ENCODE measurements around the gene ATXN2. TPM values are rescaled to one million over a fixed set of nuclear protein-coding genes. Genes with fewer than 3 reads are reported as not detected.
"Not testable (repeated sequence)": the region's sequence is repeated elsewhere in the genome, so short reads cannot be mapped to it uniquely, and the experiment has no call there.

ATXN2 gene
- total RNA-seq, 1 experiment from 2014 or later, result 38.2 TPM

DNA sequence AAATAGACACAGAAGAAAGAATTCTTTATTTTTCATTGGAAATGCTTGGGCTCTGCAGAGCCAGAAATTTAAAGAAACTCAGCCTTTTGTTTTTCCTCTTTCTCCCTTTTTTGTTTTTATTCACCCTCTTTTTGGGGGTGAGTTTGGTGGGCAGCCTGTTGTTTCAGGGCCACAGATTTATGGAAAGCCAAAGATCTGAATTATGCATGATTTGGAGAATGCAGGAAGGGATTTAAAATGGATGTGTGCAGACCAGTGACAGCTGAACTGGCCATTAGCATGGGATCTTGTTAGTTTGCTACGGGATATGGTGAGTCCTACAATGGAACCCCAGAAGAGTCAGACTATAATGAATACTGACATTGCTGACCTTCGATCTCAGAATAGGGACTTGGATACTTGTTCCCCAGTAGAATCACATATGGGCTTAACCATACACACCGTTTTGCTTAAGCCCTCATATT lies 7.7 kb upstream of the ATXN2 start:
- Histone ChIP-seq H3K36me3 (no peaks in the 10 kb centered on the region), H3K27me3 (no peaks in the 10 kb centered on the region), H3K27ac (peak overlapping the region; percentile 73), H3K9me3 (replicated peaks) (no peaks in the 10 kb centered on the region), H3K4me1 (peaks cover 18% of the 10 kb centered on the region), H3K4me3 (peak overlapping the region; percentile 22)
- DNase-seq, result peak; percentile 7 to 41

DNA sequence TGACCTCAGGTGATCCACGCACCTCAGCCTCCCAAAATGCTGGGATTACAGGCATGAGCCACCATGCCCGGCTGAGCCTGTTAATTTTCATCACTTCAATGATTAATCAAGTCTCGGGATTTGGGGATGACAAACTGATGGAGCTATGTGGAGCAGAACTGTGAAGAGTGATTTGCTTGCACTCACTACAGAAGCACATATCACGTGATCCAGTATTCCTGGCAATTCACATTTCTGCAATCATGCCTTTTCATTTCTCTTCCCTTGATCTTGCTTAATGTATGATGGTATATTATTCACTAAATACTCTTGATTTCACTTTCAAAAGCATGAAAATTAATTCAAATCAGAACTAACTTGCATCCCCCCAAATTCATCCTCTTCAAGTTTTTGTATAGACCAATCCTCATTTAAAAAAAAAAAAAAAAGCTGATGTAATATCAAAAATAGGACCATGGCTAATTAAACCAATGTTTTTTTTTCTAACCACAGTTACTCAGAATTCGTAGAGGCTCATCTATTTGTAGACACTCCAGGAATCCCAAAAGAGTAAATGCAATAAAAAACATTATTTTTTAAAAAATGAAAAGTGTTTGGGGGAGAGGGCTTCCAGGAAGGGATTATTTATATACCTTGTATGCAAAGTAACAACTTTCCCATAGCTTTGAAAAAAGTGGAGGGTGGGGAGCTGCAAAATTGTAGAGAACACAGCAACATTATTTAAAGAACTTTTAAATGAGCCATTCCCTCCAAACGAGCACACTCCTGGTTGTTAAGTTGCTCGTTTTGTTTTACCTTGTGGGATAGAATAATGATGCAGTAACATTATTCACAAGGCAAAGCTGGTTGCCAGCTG lies 7.0 kb upstream of the ATXN2 start:
- Histone ChIP-seq H3K4me1 (peaks cover 18% of the 10 kb centered on the region), H3K4me3 (peak overlapping the region; percentile 22), H3K9me3 (replicated peaks) (no peaks in the 10 kb centered on the region), H3K36me3 (no peaks in the 10 kb centered on the region), H3K27ac (peak overlapping the region; percentile 73), H3K27me3 (no peaks in the 10 kb centered on the region)
- no peak for DNase-seq

DNA sequence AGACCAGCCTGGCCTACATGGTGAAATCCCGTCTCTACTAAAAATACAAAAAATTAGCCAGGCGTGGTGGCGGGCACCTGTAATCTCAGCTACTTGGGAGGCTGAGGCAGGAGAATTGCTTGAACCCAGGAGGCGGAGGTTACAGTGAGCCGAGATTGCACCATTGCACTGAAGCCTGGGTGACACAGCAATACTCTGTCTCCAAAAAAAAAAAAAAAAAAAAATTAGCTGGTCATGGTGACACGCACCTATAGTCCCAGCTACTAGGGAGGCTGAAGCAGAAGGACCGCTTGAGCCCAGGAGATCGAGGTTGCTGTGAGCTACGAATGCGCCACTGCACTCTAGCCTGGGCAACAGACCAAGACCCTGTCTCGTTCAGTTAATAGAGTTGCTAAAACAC lies 3.7 kb upstream of the ATXN2 start:
- not testable (repeated sequence) for H3K27me3 ChIP-seq; H3K36me3 ChIP-seq; H3K9me3 ChIP-seq (replicated peaks); DNase-seq; H3K27ac ChIP-seq; H3K4me3 ChIP-seq
- peaks cover 18% of the 10 kb centered on the region for H3K4me1 ChIP-seq

DNA sequence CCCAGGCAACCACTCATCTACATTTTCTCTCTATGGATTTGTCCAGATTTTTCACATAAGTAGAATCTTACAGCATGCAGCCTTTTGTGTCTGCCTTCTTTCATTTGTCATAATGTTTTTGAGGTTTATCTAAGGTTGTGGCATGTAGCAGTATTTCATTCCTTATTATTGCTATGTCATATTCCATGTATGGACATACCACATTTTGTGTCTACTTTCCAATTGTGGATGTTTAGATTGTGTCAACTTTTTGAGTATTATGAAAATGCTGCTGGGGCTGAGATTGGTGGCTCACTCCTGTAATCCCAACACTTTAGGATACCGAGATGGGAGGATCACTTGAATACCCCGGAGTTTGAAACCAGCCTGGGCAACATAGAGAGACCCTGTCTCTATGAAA lies 3.2 kb upstream of the ATXN2 start:
- DNase-seq, result no peak
- Histone ChIP-seq H3K4me3 (no peak overlapping the region), H3K4me1 (peaks cover 16% of the 10 kb centered on the region), H3K9me3 (replicated peaks) (no peaks in the 10 kb centered on the region), H3K36me3 (no peaks in the 10 kb centered on the region), H3K27me3 (no peaks in the 10 kb centered on the region), H3K27ac (no peak overlapping the region)

DNA sequence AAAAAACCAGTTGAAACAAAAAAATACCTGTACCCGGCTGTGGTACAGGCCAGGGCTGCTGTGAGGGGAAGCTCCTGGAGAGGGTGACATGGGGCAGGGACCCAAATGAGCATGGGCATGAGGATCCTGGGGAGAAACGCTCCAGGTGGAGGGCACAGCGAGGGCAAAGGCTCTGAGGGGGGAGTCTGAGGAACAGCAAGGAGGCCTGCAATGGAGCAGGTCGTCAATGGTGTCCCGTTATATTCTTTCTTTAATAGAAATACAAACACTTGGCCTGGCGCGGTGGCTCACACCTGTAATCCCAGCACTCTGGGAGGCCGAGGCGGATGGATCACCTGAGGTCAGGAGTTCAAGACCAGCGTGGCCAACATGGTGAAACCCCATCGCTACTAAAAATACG lies 1.9 kb upstream of the ATXN2 start:
- H3K36me3 ChIP-seq; H3K4me3 ChIP-seq; H3K27me3 ChIP-seq; DNase-seq; H3K4me1 ChIP-seq; H3K9me3 ChIP-seq (replicated peaks); H3K27ac ChIP-seq: not testable (repeated sequence)

DNA sequence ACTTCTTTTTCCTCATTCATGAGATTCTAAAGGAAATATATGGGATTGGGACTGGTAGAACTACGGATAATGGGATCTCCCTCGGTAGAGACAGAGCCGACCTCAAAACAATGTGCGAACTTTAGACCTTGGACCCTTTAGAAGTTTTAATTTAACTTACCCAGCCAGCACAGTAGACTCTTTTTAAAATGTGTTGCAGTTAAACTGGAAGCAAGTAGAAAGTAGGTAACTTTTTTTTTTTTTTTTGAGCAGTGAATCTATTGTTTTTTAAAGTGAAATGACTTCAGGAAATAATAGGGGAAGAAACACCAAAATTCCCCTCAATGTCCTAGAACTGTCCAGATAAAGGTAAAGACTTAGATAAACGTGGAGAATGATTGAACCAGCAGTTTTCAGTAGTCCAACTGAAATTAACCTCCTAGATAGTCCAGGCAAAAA lies 1.1 kb upstream of the ATXN2 start:
- peak overlapping the region; percentile 96 for H3K4me3 ChIP-seq

DNA sequence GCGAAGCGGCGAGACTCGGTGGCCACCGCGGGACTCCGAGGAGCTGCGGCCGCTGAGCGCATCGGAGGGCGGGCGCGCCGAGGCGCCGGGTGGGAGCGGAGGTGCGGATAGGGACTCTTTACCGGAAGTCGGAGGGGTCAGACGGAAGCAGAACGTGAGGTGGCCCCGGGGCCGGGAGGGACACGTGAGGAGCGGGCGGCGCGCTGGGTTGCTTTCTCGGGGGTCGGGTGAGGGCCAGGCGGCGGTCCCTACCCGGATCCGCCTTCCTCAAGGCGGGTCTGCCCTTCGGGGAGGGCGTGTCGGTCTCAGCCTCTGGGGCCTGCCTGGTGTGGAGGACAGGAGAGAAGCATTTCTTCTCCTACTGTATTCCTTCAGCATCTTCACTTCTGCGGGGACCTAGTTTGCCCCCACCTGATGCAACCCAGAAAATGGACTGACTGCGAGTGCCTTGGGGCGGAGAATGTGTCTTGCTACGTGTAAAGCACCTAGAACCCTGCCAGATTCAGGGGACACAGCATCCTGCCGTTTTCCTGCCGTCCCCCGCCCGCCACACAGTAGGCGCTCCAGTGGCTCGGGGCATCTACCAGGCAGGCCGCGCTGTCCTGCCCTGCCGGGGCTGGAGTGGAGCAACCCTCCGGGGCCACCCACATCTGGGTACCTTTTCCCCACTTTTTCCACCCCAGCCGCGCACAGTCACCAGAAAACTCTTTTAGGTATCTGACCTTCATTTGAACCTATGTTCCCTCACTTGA lies 514 bp upstream of the ATXN2 start:
- Histone ChIP-seq H3K4me3 (peak overlapping the region; percentile 96), H3K9me3 (replicated peaks) (no peaks in the 10 kb centered on the region), H3K27me3 (no peaks in the 10 kb centered on the region), H3K36me3 (0 out of 2 replicates have a peak, but pooled peaks cover 1% of the 10 kb centered on the region), H3K4me1 (no peaks in the 10 kb centered on the region), H3K27ac (peak overlapping the region; percentile 91)
- peak; percentile 93 to 94 for DNase-seq

More for the DNA sequence above, 1.1 kb upstream of the ATXN2 start:
- Histone ChIP-seq H3K9me3 (replicated peaks) (no peaks in the 10 kb centered on the region), H3K27ac (peak overlapping the region; percentile 91), H3K4me1 (no peaks in the 10 kb centered on the region), H3K36me3 (no peaks in the 10 kb centered on the region), H3K27me3 (no peaks in the 10 kb centered on the region)
- DNase-seq, result no peak

DNA sequence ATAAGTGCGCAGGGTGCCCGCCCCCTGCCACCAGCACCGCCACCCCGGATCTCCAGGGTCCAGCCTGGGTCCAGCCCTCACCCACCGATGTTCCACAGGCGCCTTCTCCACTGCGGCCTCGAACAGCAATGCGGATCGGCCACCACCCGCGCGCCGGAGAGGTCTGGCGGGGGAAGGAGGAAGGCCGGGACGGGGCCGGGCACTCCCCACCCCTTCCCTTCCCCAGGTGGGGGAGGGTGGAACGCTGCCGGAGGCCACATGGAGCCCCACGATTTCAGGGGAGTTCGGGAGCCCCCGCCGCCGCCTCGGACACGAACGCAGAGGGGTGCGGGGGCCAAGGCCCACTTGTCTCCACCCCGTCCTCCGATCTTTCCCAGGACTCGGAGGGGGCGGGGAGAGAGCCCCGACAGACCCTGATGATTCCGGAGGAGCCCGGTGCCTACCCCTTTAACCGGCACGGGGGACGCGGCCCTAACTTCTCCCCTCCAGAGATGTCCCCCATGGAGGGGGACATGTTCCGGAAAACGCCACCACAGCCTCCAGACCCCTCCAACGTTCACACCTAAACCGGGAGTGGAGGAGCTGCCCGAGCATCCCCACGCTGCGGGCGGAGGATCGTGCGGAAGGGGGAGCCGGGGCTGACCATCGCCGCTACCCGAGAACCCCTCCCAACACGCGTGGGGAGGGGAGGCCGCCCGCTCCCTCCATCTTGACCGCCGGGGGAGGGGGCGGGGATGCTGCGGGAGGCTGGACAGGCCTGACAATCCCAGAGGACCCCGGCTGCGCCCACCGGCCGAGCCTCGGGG lies 1.1 kb downstream of the ATXN2 start:
- Histone ChIP-seq H3K36me3 (0 out of 2 replicates have a peak, but pooled peaks cover 3% of the 10 kb centered on the region), H3K4me1 (no peaks in the 10 kb centered on the region), H3K27me3 (no peaks in the 10 kb centered on the region), H3K27ac (peak overlapping the region; percentile 29), H3K9me3 (replicated peaks) (no peaks in the 10 kb centered on the region), H3K4me3 (peak overlapping the region; percentile 96)
- DNase-seq, result peak; percentile 38 to 46

DNA sequence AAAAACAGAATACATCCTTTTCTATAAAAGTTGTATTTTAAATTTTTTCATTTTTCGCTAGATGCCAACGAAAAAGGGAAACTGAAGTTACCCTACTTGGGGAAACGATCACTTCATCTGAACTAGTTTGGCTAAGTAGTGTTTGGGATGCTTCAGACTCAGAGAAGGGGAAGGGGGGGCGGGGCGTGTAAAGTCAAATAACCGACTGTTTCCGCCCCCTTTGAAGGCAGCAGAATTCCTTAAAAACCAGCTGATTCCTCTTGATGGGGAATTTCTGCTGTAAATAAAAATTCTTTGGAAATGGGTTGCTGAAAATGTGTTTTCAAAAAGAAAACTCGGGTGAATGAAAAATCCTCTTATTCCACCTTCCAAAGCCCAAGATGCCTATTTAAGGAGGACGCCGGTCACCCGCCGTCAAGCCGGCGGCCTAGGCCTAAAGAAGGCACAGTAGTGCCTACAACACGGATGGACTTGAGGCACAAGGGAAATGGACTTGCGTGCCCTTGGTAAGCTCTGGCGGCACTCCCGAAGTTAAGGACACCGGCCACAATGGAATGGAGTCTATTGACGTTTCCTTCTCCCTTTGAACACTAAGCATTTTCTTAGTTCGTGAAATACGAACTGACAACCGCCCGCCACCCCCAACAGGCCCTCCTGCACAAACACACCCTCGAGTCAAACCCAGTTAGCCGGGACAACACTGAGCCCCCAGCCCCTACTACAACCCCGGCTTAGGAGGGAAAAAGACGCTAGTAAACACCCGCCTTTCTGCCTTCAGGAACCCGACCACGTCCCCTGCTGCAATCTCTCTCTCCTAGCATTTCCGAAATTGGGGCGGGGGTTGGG lies 1.9 kb downstream of the ATXN2 start:
- DNase-seq, result peak; percentile 61 to 74
- H3K4me3 ChIP-seq, result peak overlapping the region; percentile 96
- H3K4me1 ChIP-seq, result no peaks in the 10 kb centered on the region

DNA sequence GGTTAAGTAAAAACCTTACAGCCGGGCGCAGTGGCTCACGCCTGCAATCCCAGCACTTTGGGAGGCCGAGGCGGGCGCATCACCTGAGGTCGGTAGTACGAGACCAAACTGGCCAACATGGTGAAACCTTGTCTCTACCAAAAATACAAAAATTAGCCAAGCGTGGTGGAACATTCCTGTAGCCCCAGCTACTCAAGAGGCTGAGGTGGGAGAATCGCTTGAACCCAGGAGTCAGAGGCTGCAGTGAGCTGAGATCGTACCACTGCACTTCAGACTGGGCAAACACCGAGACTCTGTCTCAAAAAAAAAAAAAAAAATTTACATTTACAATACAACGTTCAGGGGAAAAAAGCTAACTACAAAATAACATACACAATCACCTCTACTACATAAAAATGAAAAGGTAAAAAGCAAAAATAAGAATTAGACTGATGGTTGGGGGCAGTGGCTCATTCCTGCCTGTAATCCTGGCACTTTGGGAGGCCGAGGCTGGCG lies 3.7 kb downstream of the ATXN2 start:
- H3K27ac ChIP-seq, H3K27me3 ChIP-seq: not testable (repeated sequence)

More for the DNA sequence above, 1.9 kb downstream of the ATXN2 start:
- Histone ChIP-seq H3K27me3 (no peaks in the 10 kb centered on the region), H3K9me3 (replicated peaks) (no peaks in the 10 kb centered on the region), H3K36me3 (0 out of 2 replicates have a peak, but pooled peaks cover 3% of the 10 kb centered on the region), H3K27ac (peak overlapping the region; percentile 29; the same call in 1 of the 2 replicates)

DNA sequence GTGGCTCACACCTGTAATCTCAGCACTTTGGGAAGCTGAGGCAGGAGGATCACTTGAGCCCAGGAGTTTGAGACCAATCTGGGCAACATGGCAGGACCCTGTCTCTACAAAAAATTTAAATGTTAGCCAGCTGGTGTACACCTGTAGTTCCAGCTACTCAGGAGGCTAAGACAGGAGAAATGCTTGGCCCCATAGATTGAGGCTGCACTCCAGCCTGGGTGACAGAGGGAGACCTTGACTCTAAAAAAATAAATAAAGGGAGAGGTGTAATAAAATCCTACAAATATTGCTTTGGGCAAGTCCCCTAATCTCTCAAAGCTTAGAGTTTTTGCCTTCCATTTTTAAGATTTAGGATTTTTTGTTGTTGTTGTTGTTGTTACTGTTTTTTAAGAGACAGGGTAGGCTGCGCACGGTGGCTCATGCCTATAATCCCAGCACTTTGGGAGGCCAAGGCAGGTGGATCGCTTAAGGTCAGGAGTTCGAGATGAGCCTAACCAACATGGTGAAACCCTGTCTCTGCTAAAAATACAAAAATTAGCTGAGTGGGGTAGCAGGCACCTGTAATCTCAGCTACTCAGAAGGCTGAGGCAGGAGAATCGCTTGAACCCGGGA lies 7.6 kb downstream of the ATXN2 start:
- DNase-seq, H3K27ac ChIP-seq, H3K4me3 ChIP-seq: not testable (repeated sequence)

More for the DNA sequence above, 3.7 kb downstream of the ATXN2 start:
- H3K9me3 ChIP-seq (replicated peaks); DNase-seq; H3K4me3 ChIP-seq; H3K4me1 ChIP-seq; H3K36me3 ChIP-seq: not testable (repeated sequence)

DNA sequence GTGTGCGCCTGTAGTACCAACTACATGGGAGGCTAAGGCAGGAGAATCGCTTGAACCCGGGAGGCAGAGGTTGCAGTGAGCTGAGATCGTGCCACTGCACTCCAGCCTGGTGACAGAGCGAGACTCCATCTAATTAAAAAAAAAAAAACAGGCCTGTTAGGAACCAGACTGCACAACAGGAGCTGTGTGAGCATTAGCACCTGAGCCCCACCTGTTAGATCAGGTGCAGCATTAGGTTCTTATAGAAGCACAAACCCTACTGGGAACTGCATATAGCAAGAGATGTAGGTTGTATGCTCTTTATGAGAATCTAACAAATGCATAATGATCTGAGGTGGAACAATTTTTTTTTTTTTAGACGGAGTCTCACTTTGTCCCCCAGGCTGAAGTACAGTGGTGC lies 8.6 kb downstream of the ATXN2 start:
- Histone ChIP-seq H3K9me3 (replicated peaks) (no peaks in the 10 kb centered on the region), H3K27me3 (no peaks in the 10 kb centered on the region), H3K4me3 (no peak overlapping the region), H3K36me3 (peaks cover 10% of the 10 kb centered on the region; the same call in 1 of the 2 replicates), H3K27ac (no peak overlapping the region), H3K4me1 (0 out of 2 replicates have a peak, but pooled peaks cover 3% of the 10 kb centered on the region)
- DNase-seq, result no peak

More for the DNA sequence above, 7.6 kb downstream of the ATXN2 start:
- H3K4me1 ChIP-seq; H3K9me3 ChIP-seq (replicated peaks); H3K27me3 ChIP-seq: not testable (repeated sequence)
- H3K36me3 ChIP-seq, result peaks cover 10% of the 10 kb centered on the region; the same call in 1 of the 2 replicates

DNA sequence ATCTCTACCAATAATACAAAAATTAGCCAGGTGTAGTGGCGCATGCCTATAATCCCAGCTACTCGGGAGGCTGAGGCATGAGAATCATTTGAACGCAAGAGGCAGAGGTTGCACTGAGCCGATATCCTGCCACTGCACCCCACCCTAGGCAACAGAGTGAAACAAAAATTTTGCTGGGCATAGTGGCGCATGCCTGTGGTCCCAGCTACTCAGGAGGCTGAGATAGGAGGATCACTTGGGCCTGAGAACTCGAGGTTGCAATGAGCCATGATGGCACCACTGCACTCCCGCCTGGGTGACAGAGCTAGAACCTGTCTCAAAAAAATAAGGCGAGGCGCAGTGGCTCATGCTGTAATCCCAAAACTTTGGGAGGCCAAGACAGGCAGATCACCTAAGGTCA lies 9.5 kb downstream of the ATXN2 start:
- DNase-seq, result no peak
- Histone ChIP-seq H3K9me3 (replicated peaks) (no peaks in the 10 kb centered on the region), H3K4me3 (no peak overlapping the region), H3K27me3 (no peaks in the 10 kb centered on the region), H3K27ac (no peak overlapping the region; the same call in 1 of the 2 replicates), H3K4me1 (0 out of 2 replicates have a peak, but pooled peaks cover 3% of the 10 kb centered on the region), H3K36me3 (peaks cover 9% of the 10 kb centered on the region; the same call in 1 of the 2 replicates)
